ENCODE results near the gene BST1.

Gene BST1

DNA sequence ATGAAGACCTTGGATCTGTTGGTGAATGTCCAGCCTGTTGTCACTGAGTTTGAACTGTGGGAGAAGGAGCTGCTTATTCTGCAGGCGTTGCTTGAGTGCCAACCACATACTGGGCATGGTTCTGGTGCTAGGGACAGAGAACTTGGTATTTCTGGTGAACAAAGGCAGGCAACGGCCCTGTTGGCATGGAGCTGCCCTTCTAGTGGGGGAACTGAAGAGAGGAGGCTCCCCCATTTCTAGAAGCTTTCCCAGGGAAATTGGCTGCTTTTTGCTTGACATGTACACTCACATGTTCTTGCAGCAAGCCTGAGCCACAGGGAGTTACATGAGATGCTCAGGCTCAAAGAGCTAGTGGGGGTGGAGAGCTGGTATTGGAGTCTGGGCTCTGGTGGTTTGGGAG, 66.3 kb downstream of the BST1 start:
- Histone ChIP-seq H4K20me1 (ENCODE audit: control insufficient read depth, insufficient read depth, low read depth, low read length) (no peaks in the 10 kb centered on the region), H3K9me3 (ENCODE audit: control insufficient read depth, insufficient read depth, low read length) (no peaks in the 10 kb centered on the region), H3K27ac (ENCODE audit: low read depth, low read length) (no peak overlapping the region), H3K4me1 (ENCODE audit: control insufficient read depth, low read length) (peaks cover 67% of the 10 kb centered on the region), H3K36me3 (ENCODE audit: control insufficient read depth, low read length) (no peaks in the 10 kb centered on the region), H3F3A (ENCODE audit: control insufficient read depth, insufficient read depth) (peaks cover 16% of the 10 kb centered on the region), H3K79me2 (ENCODE audit: control insufficient read depth, low read length) (no peaks in the 10 kb centered on the region), H3K4me2 (ENCODE audit: low read length) (no peak overlapping the region), H3K4me3 (ENCODE audit: low read length) (no peak overlapping the region), H3K27me3 (ENCODE audit: control insufficient read depth, low read length) (no peaks in the 10 kb centered on the region), H3K9me2 (replicated peaks; ENCODE audit: control insufficient read depth, low read length) (no peaks in the 10 kb centered on the region)
- no peak for TF ChIP-seq EZH2phosphoT487 (IDR thresholded peaks at IDR 0.05; ENCODE audit: borderline replicate concordance, low read length)
- TF ChIP-seq, protein P1, sequence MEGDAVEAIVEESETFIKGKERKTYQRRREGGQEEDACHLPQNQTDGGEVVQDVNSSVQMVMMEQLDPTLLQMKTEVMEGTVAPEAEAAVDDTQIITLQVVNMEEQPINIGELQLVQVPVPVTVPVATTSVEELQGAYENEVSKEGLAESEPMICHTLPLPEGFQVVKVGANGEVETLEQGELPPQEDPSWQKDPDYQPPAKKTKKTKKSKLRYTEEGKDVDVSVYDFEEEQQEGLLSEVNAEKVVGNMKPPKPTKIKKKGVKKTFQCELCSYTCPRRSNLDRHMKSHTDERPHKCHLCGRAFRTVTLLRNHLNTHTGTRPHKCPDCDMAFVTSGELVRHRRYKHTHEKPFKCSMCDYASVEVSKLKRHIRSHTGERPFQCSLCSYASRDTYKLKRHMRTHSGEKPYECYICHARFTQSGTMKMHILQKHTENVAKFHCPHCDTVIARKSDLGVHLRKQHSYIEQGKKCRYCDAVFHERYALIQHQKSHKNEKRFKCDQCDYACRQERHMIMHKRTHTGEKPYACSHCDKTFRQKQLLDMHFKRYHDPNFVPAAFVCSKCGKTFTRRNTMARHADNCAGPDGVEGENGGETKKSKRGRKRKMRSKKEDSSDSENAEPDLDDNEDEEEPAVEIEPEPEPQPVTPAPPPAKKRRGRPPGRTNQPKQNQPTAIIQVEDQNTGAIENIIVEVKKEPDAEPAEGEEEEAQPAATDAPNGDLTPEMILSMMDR (IDR thresholded peaks at IDR 0.05; ENCODE audit: low read depth, low read length, poor library complexity, severe bottlenecking), result no peak

DNA sequence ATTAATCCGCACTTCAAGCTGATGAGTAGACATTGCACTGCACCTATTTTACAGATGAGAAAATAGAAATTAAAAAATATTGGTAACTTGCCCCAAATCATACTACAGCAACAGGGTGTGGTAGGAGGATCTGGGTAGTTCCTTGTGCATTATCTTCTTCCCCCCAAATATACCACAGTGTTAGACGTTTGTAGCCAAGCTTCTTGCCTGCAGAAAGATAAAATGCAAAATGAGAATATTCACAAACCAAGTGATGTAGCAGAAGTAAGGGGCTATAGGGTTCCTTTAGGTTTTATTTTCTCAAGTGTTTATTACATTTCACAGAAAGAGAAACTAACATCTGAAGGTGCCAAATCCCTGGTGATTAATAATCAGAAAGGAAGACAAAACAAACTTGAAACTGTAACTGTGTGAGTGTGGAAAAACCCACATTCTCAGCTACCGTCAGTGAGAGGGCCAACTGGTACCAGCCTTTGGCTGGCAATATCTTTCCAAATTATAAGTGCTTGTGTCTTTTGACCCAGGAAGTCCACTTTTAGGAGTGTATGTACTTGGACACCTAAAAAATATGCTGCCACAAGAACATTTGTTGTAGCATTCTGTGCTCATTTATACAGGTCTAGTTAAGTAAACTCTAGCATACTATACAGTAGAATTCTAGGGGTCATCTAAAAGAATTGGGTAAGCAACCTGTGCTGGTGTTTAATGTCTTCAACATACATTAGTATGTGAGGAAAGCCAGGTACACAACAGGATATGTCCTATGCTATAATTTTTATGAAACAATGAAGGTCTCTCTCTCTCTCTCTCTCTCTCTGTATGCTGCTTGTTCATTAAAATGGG, 68.6 kb downstream of the BST1 start:
- H3K4me1 ChIP-seq (ENCODE audit: control insufficient read depth, low read length), result peaks cover 62% of the 10 kb centered on the region
- TF ChIP-seq, protein P1 (IDR thresholded peaks at IDR 0.05; ENCODE audit: low read depth, low read length, poor library complexity, severe bottlenecking), result no peak
- no peak for TF ChIP-seq EZH2phosphoT487 (IDR thresholded peaks at IDR 0.05; ENCODE audit: borderline replicate concordance, low read length)
- H4K20me1 ChIP-seq (ENCODE audit: control insufficient read depth, insufficient read depth, low read depth, low read length), result no peaks in the 10 kb centered on the region
- no peaks in the 10 kb centered on the region for H3K27me3 ChIP-seq (ENCODE audit: control insufficient read depth, low read length)
- no peak overlapping the region for H3K4me3 ChIP-seq (ENCODE audit: low read length)
- H3K4me2 ChIP-seq (ENCODE audit: low read length), result no peak overlapping the region
- no peaks in the 10 kb centered on the region for H3K79me2 ChIP-seq (ENCODE audit: control insufficient read depth, low read length)
- H3F3A ChIP-seq (ENCODE audit: control insufficient read depth, insufficient read depth), result peaks cover 4% of the 10 kb centered on the region
- H3K36me3 ChIP-seq (ENCODE audit: control insufficient read depth, low read length), result no peaks in the 10 kb centered on the region
- no peaks in the 10 kb centered on the region for H3K9me3 ChIP-seq (ENCODE audit: control insufficient read depth, insufficient read depth, low read length)
- no peaks in the 10 kb centered on the region for H3K9me2 ChIP-seq (replicated peaks; ENCODE audit: control insufficient read depth, low read length)
- H3K27ac ChIP-seq (ENCODE audit: low read depth, low read length), result no peak overlapping the region

DNA sequence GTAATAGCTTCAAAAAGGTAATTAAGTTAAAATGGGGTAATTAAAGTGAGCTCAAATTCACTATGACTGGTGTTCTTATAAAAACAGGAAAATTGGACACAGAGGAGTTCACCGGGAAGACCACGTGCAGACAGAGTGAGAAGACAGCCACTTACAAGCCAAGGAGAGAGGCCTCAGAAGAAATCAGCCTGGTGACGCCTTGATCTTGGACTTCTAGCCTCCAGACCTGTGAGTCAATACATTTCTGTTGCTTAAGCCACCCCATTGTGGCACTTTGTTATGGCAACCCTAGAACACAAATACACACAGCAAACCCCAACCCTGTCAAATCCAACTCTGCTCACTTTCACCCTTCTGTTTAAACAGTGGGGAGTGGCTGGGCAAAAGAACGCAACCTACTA, 71.2 kb downstream of the BST1 start:
- Histone ChIP-seq H3K4me2 (ENCODE audit: low read length) (no peak overlapping the region), H3K4me1 (ENCODE audit: control insufficient read depth, low read length) (peaks cover 63% of the 10 kb centered on the region), H3K9me3 (ENCODE audit: control insufficient read depth, insufficient read depth, low read length) (no peaks in the 10 kb centered on the region), H4K20me1 (ENCODE audit: control insufficient read depth, insufficient read depth, low read depth, low read length) (no peaks in the 10 kb centered on the region), H3K36me3 (ENCODE audit: control insufficient read depth, low read length) (peaks cover 8% of the 10 kb centered on the region), H3K4me3 (ENCODE audit: low read length) (no peak overlapping the region), H3F3A (ENCODE audit: control insufficient read depth, insufficient read depth) (peaks cover 11% of the 10 kb centered on the region), H3K79me2 (ENCODE audit: control insufficient read depth, low read length) (peaks cover 14% of the 10 kb centered on the region), H3K9me2 (replicated peaks; ENCODE audit: control insufficient read depth, low read length) (no peaks in the 10 kb centered on the region), H3K27ac (ENCODE audit: low read depth, low read length) (no peak overlapping the region), H3K27me3 (ENCODE audit: control insufficient read depth, low read length) (no peaks in the 10 kb centered on the region)
- TF ChIP-seq, protein P1 (IDR thresholded peaks at IDR 0.05; ENCODE audit: low read depth, low read length, poor library complexity, severe bottlenecking), result no peak
- TF ChIP-seq EZH2phosphoT487 (IDR thresholded peaks at IDR 0.05; ENCODE audit: borderline replicate concordance, low read length), result no peak

Measured in DOHH2 (cell line).